GM23248 (cell line): ENCODE results near the gene PARD3B.

Source experiments
- EZH2 ChIP-seq: fragments of 200-600 bp; sonication (generic); IDR thresholded peaks from 2 replicates; pipeline ENCODE4 v1.6.1; 2018; ENCODE audit warnings: antibody characterized with exemption, mild to moderate bottlenecking; ENCODE audit not compliant: insufficient read depth, poor library complexity, severe bottlenecking
- EZH2phosphoT487 ChIP-seq: fragments of 200-600 bp; sonication (generic); IDR thresholded peaks from 2 replicates; pipeline ENCODE4 v1.6.1; 2018; ENCODE audit warnings: antibody characterized with exemption, moderate library complexity, mild to moderate bottlenecking, low read depth; ENCODE audit not compliant: insufficient read depth

- TF ChIP-seq EZH2 (no peak), EZH2phosphoT487 (no peak)
These were observed 951.5 kb downstream of the PARD3B start for GRCh38 chr2:205496772-205497171.
